ENCODE measurements around the gene GRPEL1.

GRCh38 chr4:7043284-7044136 is 24.4 kb downstream of the GRPEL1 start, which contains the start of gene TADA2B:
- TF ChIP-seq CTCF (IDR thresholded peaks at IDR 0.05; ENCODE audit: poor library complexity) (no peak), EZH2phosphoT487 (IDR thresholded peaks at IDR 0.05; ENCODE audit: low read depth, severe bottlenecking, unreplicated experiment) (no peak), EZH2 (IDR thresholded peaks at IDR 0.05; ENCODE audit: borderline replicate concordance) (no peak)

Data from hepatocyte (in vitro differentiated cells).